Adrenal gland (tissue), 5 donors: Measurements from ENCODE around the gene SH3BP5L.
A peak's percentile ranks its signal among the peaks of the same experiment; 100 is the strongest.

ENCODE experiments used
- CTCF ChIP-seq, 6 experiments: fragments of 450-650 bp in 4 of 6; fragments of 200-600 bp in 2 of 6; sonication (generic) in 1 of 6; IDR thresholded peaks; 1 replicate in 5 of 6; 2 replicates in 1 of 6; pipeline versions ENCODE4 v1.5.1 to v1.8.0; 2016 to 2021; ENCODE audit warnings: antibody characterized with exemption in 6 of 6, mild to moderate bottlenecking in 2 of 6, moderate library complexity in 1 of 6
- POLR2A ChIP-seq, 2 donors: fragments of 450-650 bp; IDR thresholded peaks; one replicate each; pipeline ENCODE4 v1.6.1; 2017; ENCODE audit warnings: antibody characterized with exemption in 2 of 2, mild to moderate bottlenecking in 2 of 2, moderate library complexity in 1 of 2
- donor health status: DM: no; HTN: no; CAD: no.

DNA sequence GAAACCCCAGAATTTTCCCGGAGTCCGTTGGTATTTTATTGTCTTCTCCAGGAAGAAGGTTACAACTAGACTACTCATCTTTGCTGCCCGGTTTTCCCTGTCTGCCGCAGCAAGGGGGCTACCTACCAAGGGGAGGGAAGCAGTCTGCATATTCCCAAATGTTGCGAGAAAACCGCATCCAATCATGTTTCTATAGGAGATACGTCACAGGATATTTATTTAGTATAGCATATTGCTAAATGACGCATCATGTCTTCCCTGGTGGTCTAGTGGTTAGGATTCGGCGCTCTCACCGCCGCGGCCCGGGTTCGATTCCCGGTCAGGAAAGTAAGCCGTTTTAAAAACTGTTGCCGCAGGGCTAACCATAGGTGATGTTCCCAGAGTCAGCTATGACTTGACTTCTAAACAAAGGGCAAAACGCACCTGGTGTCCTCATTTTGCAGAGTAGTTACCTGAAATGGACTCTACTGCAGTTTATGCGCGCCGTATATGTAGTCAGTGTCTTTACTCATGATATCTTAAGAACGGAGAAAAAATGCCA is 48.3 kb upstream of the SH3BP5L start:
- TF ChIP-seq CTCF (IDR thresholded peaks at IDR 0.05) = peak in 1 of 6 experiments; percentile 5
- no peak for TF ChIP-seq POLR2A (IDR thresholded peaks at IDR 0.05)
